ENCODE results near the gene TENT5C. TPM values are rescaled to one million over a fixed set of nuclear protein-coding genes. Genes with fewer than 3 reads are reported as not detected.

The TENT5C gene
- total RNA-seq, 1 experiment from 2014 or later = 1.4 TPM

DNA sequence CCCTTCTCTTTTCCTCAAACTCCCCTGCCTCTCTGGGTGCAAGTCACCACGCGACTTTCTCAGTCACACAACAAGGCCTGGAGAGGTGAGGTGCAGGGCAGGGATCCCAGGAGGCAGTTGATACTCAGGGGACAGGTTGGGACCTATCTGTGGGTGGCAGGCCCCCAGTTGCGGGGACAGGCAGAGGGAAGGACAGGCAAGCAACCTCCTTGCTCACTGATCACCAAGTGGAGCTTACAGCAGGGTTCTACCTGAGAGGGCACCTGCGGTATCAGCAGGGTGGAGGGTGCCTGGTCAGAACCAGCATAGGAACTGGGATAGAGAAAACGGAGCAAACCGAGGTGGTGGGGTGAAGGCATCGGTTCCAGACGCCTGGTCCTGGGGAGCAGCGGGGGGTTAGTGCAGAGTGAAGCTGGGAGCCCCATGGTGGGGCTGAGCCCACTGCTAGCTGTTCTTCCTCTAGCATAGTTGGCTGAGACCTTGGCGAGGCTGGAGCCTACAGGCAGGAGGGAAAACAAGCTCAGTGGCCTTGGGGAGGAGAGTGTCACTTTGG, 24.4 kb upstream of the TENT5C start:
- H3K4me1 ChIP-seq (ENCODE audit: control insufficient read depth in 1 of 2, insufficient read depth in 2 of 2, low read length in 2 of 2) = no peaks in the 10 kb centered on the region
- no TSS peak for BruUV-seq (replicated peaks)
- H3K27ac ChIP-seq (ENCODE audit: low read depth, low read length) = no peak overlapping the region
- DNase-seq (ENCODE audit: low read depth, low spot score) = no peak
- no peaks in the 10 kb centered on the region for H3K9me3 ChIP-seq (ENCODE audit: control insufficient read depth in 1 of 2, insufficient read depth in 1 of 2, low read depth in 1 of 2, low read length in 2 of 2)
- no peak overlapping the region for H2AFZ ChIP-seq (ENCODE audit: low read depth, low read length, poor library complexity, severe bottlenecking)
- CTCF ChIA-PET = interaction anchor here (0.7 kb wide), 1 partner anchor 172 kb away, joined by 3 read pairs; no protein-coding TSS in a partner anchor
- RAD21 ChIA-PET (ENCODE audit: low non-redundant PET in 1 of 2, low total read pairs in 2 of 2, uncharacterized antibody in 2 of 2, unreplicated experiment in 2 of 2) = no interaction called here
- H3K79me2 ChIP-seq (ENCODE audit: insufficient read depth, low read length) = no peaks in the 10 kb centered on the region
- H3K4me2 ChIP-seq (ENCODE audit: low read length) = no peak overlapping the region
- no peaks in the 10 kb centered on the region for H3K27me3 ChIP-seq (ENCODE audit: insufficient read depth, low read length)
- no peaks in the 10 kb centered on the region for H4K20me1 ChIP-seq (ENCODE audit: insufficient read depth)
- no peak for ATAC-seq
- TF ChIP-seq SIN3A (IDR thresholded peaks at IDR 0.05; ENCODE audit: low read depth) = no peak
- TF ChIP-seq, protein P1, sequence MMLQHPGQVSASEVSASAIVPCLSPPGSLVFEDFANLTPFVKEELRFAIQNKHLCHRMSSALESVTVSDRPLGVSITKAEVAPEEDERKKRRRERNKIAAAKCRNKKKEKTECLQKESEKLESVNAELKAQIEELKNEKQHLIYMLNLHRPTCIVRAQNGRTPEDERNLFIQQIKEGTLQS (IDR thresholded peaks at IDR 0.05) = no peak
- no peak for TF ChIP-seq TCF7L2 (IDR thresholded peaks at IDR 0.05; ENCODE audit: borderline replicate concordance, extremely low read depth, insufficient read depth, insufficient read length)
- no peak for TF ChIP-seq ZFX (IDR thresholded peaks at IDR 0.05)
- TF ChIP-seq EGR1 (IDR thresholded peaks at IDR 0.05; ENCODE audit: low read depth) = no peak
- no peak for TF ChIP-seq EZH2phosphoT487 (IDR thresholded peaks at IDR 0.05; ENCODE audit: borderline replicate concordance)
- TF ChIP-seq, protein P2, sequence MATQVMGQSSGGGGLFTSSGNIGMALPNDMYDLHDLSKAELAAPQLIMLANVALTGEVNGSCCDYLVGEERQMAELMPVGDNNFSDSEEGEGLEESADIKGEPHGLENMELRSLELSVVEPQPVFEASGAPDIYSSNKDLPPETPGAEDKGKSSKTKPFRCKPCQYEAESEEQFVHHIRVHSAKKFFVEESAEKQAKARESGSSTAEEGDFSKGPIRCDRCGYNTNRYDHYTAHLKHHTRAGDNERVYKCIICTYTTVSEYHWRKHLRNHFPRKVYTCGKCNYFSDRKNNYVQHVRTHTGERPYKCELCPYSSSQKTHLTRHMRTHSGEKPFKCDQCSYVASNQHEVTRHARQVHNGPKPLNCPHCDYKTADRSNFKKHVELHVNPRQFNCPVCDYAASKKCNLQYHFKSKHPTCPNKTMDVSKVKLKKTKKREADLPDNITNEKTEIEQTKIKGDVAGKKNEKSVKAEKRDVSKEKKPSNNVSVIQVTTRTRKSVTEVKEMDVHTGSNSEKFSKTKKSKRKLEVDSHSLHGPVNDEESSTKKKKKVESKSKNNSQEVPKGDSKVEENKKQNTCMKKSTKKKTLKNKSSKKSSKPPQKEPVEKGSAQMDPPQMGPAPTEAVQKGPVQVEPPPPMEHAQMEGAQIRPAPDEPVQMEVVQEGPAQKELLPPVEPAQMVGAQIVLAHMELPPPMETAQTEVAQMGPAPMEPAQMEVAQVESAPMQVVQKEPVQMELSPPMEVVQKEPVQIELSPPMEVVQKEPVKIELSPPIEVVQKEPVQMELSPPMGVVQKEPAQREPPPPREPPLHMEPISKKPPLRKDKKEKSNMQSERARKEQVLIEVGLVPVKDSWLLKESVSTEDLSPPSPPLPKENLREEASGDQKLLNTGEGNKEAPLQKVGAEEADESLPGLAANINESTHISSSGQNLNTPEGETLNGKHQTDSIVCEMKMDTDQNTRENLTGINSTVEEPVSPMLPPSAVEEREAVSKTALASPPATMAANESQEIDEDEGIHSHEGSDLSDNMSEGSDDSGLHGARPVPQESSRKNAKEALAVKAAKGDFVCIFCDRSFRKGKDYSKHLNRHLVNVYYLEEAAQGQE (IDR thresholded peaks at IDR 0.05; ENCODE audit: low read depth) = no peak
- TF ChIP-seq ZNF274 (IDR thresholded peaks at IDR 0.05; ENCODE audit: low read depth, low read length) = no peak
- TF ChIP-seq ELF1 (IDR thresholded peaks at IDR 0.05; ENCODE audit: borderline replicate concordance, low read depth) = no peak
- no peak for TF ChIP-seq JUND (IDR thresholded peaks at IDR 0.05)
- no peak for TF ChIP-seq SRF (IDR thresholded peaks at IDR 0.05; ENCODE audit: low read depth)
- no peak for TF ChIP-seq FOSL1 (IDR thresholded peaks at IDR 0.05; ENCODE audit: low read depth)
- no peak for TF ChIP-seq EZH2 (IDR thresholded peaks at IDR 0.05)
- TF ChIP-seq, protein P3, sequence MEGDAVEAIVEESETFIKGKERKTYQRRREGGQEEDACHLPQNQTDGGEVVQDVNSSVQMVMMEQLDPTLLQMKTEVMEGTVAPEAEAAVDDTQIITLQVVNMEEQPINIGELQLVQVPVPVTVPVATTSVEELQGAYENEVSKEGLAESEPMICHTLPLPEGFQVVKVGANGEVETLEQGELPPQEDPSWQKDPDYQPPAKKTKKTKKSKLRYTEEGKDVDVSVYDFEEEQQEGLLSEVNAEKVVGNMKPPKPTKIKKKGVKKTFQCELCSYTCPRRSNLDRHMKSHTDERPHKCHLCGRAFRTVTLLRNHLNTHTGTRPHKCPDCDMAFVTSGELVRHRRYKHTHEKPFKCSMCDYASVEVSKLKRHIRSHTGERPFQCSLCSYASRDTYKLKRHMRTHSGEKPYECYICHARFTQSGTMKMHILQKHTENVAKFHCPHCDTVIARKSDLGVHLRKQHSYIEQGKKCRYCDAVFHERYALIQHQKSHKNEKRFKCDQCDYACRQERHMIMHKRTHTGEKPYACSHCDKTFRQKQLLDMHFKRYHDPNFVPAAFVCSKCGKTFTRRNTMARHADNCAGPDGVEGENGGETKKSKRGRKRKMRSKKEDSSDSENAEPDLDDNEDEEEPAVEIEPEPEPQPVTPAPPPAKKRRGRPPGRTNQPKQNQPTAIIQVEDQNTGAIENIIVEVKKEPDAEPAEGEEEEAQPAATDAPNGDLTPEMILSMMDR (IDR thresholded peaks at IDR 0.05 in 2 of 3, conservative IDR thresholded peaks at IDR 0.05 in 1 of 3; ENCODE audit: borderline replicate concordance in 1 of 3, insufficient read depth in 1 of 3, low read depth in 2 of 3, low read length in 2 of 3) = no peak
- TF ChIP-seq, protein P4, sequence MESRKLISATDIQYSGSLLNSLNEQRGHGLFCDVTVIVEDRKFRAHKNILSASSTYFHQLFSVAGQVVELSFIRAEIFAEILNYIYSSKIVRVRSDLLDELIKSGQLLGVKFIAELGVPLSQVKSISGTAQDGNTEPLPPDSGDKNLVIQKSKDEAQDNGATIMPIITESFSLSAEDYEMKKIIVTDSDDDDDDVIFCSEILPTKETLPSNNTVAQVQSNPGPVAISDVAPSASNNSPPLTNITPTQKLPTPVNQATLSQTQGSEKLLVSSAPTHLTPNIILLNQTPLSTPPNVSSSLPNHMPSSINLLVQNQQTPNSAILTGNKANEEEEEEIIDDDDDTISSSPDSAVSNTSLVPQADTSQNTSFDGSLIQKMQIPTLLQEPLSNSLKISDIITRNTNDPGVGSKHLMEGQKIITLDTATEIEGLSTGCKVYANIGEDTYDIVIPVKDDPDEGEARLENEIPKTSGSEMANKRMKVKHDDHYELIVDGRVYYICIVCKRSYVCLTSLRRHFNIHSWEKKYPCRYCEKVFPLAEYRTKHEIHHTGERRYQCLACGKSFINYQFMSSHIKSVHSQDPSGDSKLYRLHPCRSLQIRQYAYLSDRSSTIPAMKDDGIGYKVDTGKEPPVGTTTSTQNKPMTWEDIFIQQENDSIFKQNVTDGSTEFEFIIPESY (IDR thresholded peaks at IDR 0.05; ENCODE audit: extremely low read depth, insufficient replicate concordance, low read length) = no peak
- TF ChIP-seq POLR2AphosphoS5 (IDR thresholded peaks at IDR 0.05; ENCODE audit: low read depth, low read length) = no peak
- TF ChIP-seq CEBPB (IDR thresholded peaks at IDR 0.05; ENCODE audit: low read depth) = no peak
- no peak for TF ChIP-seq SP1 (IDR thresholded peaks at IDR 0.05; ENCODE audit: low read depth)
- no peak for TF ChIP-seq POLR2A (IDR thresholded peaks at IDR 0.05; ENCODE audit: borderline replicate concordance, extremely low read depth, insufficient read depth, insufficient read length)
- no peak for TF ChIP-seq YY1 (IDR thresholded peaks at IDR 0.05; ENCODE audit: extremely low read depth, insufficient replicate concordance, low read depth, low read length)
- intact Hi-C loops (cut with micrococcal nuclease) = no loop called here
- no peak overlapping the region for H3K4me3 ChIP-seq (replicated peaks in 1 of 2; ENCODE audit: low read depth in 1 of 2, low read length in 2 of 2)
- POLR2A ChIA-PET = no interaction called here
- H3K36me3 ChIP-seq (ENCODE audit: control insufficient read depth in 1 of 2, insufficient read depth in 2 of 2, low read length in 2 of 2) = no peaks in the 10 kb centered on the region
- H3K9me2 ChIP-seq (ENCODE audit: insufficient read depth) = no peaks in the 10 kb centered on the region
- H3K9ac ChIP-seq (ENCODE audit: low read length) = no peak overlapping the region
